Right atrium auricular region (tissue), 2 donors: ENCODE data around the gene ITGA1. TPM values are rescaled to one million over a fixed set of nuclear protein-coding genes. Genes with fewer than 3 reads are reported as not detected.

Experiments
- DNase-seq: peaks from one replicate; pipeline ENCODE4 v3.0.0-alpha.2; 2019; ENCODE audit warnings: low spot score
- H3K27ac ChIP-seq, 2 donors: fragments of 200-600 bp; sonication (generic); 1 replicate in 1 of 2; 2 replicates in 1 of 2; pipeline ENCODE4 v1.5.1; 2016 to 2019
- H3K27me3 ChIP-seq, 2 donors: fragments of 200-600 bp; sonication (generic); one replicate each; pipeline versions ENCODE4 v1.5.1 to v1.6.0; 2017 to 2019
- H3K36me3 ChIP-seq: fragments of 200-600 bp; sonication (generic); one replicate; pipeline ENCODE4 v1.5.1; 2016
- H3K4me1 ChIP-seq, 2 donors: fragments of 200-600 bp; sonication (generic); one replicate each; pipeline versions ENCODE4 v1.5.1 to v1.6.0; 2017 to 2019
- H3K4me3 ChIP-seq, 2 donors: fragments of 200-600 bp; sonication (generic); 1 replicate in 1 of 2; 2 replicates in 1 of 2; pipeline ENCODE4 v1.5.1; 2017 to 2019; ENCODE audit warnings: mild to moderate bottlenecking in 1 of 2, moderate library complexity in 1 of 2
- H3K9me3 ChIP-seq, 2 donors: fragments of 200-600 bp; sonication (generic); one replicate each; pipeline ENCODE4 v1.5.1; 2019
- CTCF ChIP-seq, 2 donors: fragments of 200-600 bp; sonication (generic); IDR thresholded peaks; one replicate each; pipeline ENCODE4 v1.5.1; 2019; ENCODE audit warnings: antibody characterized with exemption in 2 of 2
- total RNA-seq, 2 donors: library from RNA; depleted of rRNA; stranded (reverse); fragments of >200 nt; gene quantifications; one replicate each; pipeline ENCODE4 v1.1.0, GENCODE V29; 2016

Gene ITGA1
- total RNA-seq, 2 donors from 2014 or later = 13.2 to 26.8 TPM

- no peak for DNase-seq
- Histone ChIP-seq H3K27ac (no peak overlapping the region), H3K4me3 (no peak overlapping the region), H3K27me3 (no peaks in the 10 kb centered on the region), H3K36me3 (no peaks in the 10 kb centered on the region), H3K9me3 (no peaks in the 10 kb centered on the region), H3K4me1 (no peaks in the 10 kb centered on the region)
- TF ChIP-seq CTCF (IDR thresholded peaks at IDR 0.05) = no peak
These were observed 209.7 kb downstream of the ITGA1 start for GRCh38 chr5:52997424-52997823.

GRCh38 chr5:52998552-52999313, 211.0 kb downstream of the ITGA1 start:
- Histone ChIP-seq H3K4me3 (no peak overlapping the region), H3K4me1 (no peaks in the 10 kb centered on the region)

GRCh38 chr5:52999344-52999949, 211.7 kb downstream of the ITGA1 start:
- no peaks in the 10 kb centered on the region for H3K36me3 ChIP-seq
- H3K27me3 ChIP-seq = no peaks in the 10 kb centered on the region
- no peaks in the 10 kb centered on the region for H3K9me3 ChIP-seq
- H3K27ac ChIP-seq = no peak overlapping the region
- TF ChIP-seq CTCF (IDR thresholded peaks at IDR 0.05) = no peak
- no peaks in the 10 kb centered on the region for H3K4me1 ChIP-seq
- H3K4me3 ChIP-seq = no peak overlapping the region
- no peak for DNase-seq

More at GRCh38 chr5:52998552-52999313, 211.0 kb downstream of the ITGA1 start:
- H3K27ac ChIP-seq = no peak overlapping the region
- no peaks in the 10 kb centered on the region for H3K27me3 ChIP-seq
- H3K9me3 ChIP-seq = no peaks in the 10 kb centered on the region
- no peaks in the 10 kb centered on the region for H3K36me3 ChIP-seq
- TF ChIP-seq CTCF (IDR thresholded peaks at IDR 0.05) = no peak
- no peak for DNase-seq

GRCh38 chr5:53001541-53001940, 213.8 kb downstream of the ITGA1 start:
- Histone ChIP-seq H3K4me1 (no peaks in the 10 kb centered on the region), H3K9me3 (no peaks in the 10 kb centered on the region), H3K27me3 (no peaks in the 10 kb centered on the region), H3K36me3 (no peaks in the 10 kb centered on the region), H3K4me3 (no peak overlapping the region), H3K27ac (no peak overlapping the region)
- no peak for DNase-seq
- TF ChIP-seq CTCF (IDR thresholded peaks at IDR 0.05) = no peak

GRCh38 chr5:53002491-53002890, 214.8 kb downstream of the ITGA1 start:
- H3K36me3 ChIP-seq = no peaks in the 10 kb centered on the region
- no peak overlapping the region for H3K27ac ChIP-seq
- no peaks in the 10 kb centered on the region for H3K4me1 ChIP-seq
- DNase-seq = no peak
- no peaks in the 10 kb centered on the region for H3K27me3 ChIP-seq
- no peak overlapping the region for H3K4me3 ChIP-seq
- no peaks in the 10 kb centered on the region for H3K9me3 ChIP-seq
- TF ChIP-seq CTCF (IDR thresholded peaks at IDR 0.05) = no peak
